Uterine smooth muscle cell (primary cell): ENCODE data around the gene RDH11. TPM values are rescaled to one million over a fixed set of nuclear protein-coding genes. Genes with fewer than 3 reads are reported as not detected.

Experiments used
- total RNA-seq: library from RNA; depleted of rRNA; stranded (reverse); fragments of >200 nt; gene quantifications from 2 replicates; pipeline ENCODE4 v1.2.3, GENCODE V29; 2014

The RDH11 gene, protein sequence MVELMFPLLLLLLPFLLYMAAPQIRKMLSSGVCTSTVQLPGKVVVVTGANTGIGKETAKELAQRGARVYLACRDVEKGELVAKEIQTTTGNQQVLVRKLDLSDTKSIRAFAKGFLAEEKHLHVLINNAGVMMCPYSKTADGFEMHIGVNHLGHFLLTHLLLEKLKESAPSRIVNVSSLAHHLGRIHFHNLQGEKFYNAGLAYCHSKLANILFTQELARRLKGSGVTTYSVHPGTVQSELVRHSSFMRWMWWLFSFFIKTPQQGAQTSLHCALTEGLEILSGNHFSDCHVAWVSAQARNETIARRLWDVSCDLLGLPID
- 196 and 238 TPM in 2 replicates for total RNA-seq

GRCh38 chr14:67695394-67695949, at the start of gene RDH11:
RDH11 (minus strand) TSS chr14:67695764; CDS start chr14:67695703, 61 bp downstream.

GRCh38 chr14:67701492-67701891, 5.9 kb upstream of the RDH11 start, which contains the start of gene RDH12:
RDH12 (plus strand) TSS chr14:67701886; CDS start chr14:67722643, 20,757 bp downstream.

GRCh38 chr14:67674480-67675218, 20.9 kb downstream of the RDH11 start, which contains the start of gene VTI1B:
VTI1B (minus strand) TSS chr14:67674632; CDS start chr14:67674489, 143 bp downstream.

Other genes with a start within 250 kb of the RDH11 start
- 0.33 and 0.62 TPM in 2 replicates for gene TMEM229B, start 207.0 kb downstream of the RDH11 start, total RNA-seq
- 0.62 and 0.77 TPM in 2 replicates for gene PLEKHH1, start 162.5 kb downstream of the RDH11 start, total RNA-seq
- gene PIGH, start 95.5 kb downstream of the RDH11 start, total RNA-seq = 9.2 and 12.2 TPM in 2 replicates
- 3.5 and 5.6 TPM in 2 replicates for gene ARG2, start 75.8 kb downstream of the RDH11 start, total RNA-seq
- 50.9 and 63.9 TPM in 2 replicates for gene VTI1B, start 21.1 kb downstream of the RDH11 start, total RNA-seq
- gene RDH12, start 6.1 kb upstream of the RDH11 start, total RNA-seq = under 0.01 TPM in 1 of 2 replicates, not detected in the other
- 19.6 and 20.7 TPM in 2 replicates for gene ZFYVE26, start 120.8 kb upstream of the RDH11 start, total RNA-seq
- gene RAD51B, start 124.0 kb upstream of the RDH11 start, total RNA-seq = 21.1 and 27.2 TPM in 2 replicates